Measurements from ENCODE around the gene PSME1.

The PSME1 gene

DNA sequence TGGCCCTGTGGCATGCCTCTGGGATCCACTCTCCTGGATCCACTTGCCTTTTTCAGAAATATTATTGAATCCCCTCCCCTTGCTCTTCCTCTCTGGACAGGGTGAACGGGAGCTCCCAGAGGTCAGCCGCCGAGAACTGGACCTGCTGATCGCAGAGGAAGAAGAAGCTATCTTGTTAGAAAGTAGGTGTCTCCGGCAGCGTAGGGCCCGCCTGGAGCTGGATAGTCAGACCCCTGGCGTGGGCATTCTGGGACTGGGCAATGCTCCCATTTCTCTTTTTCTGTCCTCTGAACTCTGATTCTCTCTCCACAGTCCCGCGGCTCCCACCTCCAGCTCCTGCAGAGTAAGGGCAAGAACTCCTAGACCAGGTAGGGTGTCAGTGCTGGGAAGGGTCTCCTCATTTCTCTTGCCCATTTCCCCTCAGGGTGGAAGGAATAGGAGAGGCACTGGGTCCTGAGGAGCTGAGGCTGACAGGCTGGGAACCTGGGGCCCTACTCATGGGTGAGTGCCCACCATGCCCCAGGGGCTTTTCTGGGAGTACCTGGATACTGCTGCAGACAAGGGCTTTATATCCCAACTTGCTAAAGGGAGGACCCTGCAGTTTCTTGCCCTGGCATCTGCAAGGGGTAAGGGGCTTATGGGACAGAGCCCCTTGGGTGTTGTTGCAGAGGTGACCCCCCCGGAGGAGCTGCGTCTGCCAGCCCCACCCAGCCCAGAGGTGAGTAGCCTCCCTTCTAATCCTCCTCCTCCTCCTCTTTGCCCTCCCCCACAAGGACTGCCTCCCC lies 41.2 kb downstream of the PSME1 start:
- DNase-seq, result no peak

DNA sequence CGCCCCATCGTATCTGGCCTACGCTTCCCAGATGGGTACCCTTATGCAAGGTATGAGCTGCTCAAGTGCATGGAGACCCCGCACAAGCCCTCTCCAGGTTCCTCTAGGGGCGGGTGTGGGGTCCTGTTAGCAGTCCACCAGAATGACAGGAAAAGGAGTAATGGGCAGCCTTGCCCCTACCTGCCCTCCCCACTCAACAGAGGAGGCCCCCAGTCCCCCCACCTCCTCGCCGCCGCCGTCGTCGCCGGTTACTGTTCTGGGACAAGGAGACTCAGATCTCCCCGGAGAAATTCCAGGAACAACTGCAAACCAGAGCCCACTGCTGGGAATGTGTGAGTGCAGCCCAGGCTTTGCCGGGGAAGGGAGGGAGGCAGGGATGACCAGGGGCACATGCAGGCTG lies 41.9 kb downstream of the PSME1 start:
- no peak for DNase-seq

DNA sequence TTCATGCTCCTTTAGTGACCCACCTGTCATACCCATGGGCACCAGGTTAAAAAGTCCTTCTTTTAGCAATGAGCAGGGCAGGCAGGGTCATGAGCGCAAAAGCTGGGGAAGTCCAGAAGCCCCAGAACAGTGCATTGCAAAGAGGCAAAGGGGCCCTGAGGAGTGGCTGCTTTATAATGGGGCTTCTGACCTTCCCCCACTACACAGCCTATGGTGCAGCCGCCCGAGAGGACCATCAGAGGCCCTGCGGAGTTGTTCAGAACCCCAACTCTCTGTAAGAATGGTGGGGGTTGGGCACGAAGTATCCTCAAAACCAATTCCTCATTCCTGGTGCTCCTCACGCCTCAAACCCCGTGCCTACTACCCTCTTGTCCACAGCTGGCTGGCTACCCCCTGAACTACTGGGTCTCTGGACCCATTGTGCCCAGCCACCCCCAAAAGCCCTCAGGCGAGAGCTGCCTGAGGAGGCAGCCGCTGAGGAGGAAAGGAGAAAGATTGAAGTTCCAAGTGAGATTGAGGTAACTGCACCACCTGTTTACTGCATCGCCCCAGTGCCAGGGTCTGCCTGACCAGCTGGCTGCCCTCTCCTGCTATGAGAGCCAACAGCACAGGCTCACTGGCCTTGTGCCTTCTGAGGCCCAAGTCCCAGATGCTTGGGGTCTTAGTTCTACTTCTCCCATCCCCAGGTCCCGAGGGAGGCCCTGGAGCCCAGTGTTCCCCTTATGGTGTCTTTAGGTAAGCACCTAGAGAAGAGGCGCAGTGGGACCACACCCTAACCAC lies 42.6 kb downstream of the PSME1 start:
- no peak for DNase-seq

DNA sequence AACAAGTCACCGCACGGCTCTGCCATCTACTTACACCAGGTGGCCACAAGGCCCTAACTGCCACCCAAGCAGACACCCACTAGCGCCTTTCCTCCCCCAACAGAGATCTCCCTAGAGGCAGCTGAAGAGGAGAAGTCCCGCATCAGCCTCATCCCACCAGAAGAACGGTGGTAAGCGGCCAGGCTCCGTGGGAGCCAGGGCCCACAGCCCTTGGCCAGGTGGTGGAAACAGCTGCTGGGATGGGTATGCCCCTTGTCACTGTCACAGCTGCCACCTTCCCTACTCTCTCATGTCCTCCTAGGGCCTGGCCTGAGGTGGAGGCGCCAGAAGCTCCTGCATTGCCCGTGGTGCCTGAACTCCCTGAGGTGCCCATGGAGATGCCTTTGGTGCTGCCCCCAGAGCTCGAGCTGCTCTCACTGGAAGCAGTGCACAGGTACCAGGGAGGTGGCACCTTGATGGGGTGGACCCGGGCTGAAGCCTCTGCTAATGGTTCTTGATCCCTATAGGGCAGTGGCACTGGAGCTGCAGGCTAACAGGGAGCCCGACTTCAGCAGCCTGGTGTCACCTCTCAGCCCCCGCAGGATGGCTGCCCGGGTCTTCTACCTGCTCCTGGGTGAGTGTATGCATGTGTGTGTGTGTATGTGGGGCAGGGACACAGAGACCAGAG lies 43.4 kb downstream of the PSME1 start:
- DNase-seq, result no peak

DNA sequence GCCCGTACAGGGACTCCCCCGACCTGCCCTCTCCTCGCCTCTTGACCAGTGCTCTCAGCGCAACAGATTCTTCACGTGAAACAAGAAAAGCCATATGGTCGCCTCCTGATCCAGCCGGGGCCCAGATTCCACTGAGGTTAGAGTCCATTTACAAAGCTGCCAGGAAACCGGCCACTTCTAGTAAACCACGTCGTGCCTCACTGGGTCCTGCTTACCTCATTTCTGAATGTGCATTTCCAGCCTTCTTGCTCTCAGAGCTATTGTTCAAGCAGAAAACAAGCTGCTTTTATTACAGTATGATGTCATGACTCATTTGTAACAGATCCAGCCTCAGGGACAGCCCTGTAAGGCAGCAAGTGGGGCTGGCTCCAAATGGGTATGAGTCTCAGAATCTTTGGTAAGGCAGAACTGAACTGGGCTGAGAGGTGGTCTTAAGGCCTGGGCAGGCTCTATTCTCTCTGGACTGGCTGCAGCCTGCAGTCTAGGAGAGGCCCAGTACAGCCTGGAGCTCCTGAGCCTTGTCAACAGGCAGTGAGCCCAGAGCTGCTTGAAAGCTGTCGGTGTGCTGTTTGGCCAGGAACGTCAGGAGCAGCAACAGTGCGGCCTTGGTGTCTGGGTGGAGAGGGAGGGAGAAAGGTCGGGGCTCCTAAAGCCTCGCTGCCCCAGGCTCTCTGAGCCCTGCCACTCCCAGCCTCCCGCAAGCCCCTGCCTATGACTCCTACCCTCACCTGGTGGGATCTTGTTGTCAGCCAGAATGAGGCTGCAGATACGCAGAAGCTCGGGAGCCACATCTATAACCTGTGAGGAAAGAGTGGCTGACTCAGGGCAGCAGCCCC lies 44.2 kb downstream of the PSME1 start:
- DNase-seq, result no peak

DNA sequence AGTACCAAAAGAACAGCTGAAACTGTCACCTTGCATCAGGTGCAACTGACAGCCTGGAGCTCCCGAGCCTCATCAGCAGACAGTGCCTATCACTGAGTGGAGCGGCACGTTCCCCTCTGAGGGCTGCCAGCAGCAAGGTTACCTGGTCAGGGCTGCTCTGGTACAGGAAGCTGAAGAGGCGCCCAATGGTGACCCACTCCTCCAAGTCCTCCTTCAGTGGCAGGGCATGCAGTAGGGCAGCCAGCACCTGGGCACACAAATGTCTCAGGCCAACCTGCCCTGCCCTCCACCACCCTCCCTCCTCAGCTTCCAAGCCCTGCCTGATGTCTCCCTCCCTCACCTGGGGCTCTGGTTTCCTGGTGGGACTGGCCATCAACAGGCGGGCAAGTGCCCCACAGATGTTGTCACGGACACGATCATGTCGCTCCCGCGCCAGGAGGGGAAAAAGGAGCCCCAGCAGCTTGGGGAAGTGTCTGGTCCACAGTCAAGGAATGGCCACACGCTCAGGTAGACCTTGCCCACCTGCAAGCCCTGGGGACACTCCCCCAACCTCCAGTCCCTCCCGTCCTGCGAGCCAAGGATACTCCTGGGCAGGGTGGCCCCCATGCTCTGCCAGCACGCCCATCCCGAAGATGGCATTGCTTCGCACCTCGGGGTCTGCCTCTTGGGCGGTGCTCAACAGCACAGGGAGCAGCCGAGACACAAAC lies 45.5 kb downstream of the PSME1 start:
- no peak for DNase-seq

DNA sequence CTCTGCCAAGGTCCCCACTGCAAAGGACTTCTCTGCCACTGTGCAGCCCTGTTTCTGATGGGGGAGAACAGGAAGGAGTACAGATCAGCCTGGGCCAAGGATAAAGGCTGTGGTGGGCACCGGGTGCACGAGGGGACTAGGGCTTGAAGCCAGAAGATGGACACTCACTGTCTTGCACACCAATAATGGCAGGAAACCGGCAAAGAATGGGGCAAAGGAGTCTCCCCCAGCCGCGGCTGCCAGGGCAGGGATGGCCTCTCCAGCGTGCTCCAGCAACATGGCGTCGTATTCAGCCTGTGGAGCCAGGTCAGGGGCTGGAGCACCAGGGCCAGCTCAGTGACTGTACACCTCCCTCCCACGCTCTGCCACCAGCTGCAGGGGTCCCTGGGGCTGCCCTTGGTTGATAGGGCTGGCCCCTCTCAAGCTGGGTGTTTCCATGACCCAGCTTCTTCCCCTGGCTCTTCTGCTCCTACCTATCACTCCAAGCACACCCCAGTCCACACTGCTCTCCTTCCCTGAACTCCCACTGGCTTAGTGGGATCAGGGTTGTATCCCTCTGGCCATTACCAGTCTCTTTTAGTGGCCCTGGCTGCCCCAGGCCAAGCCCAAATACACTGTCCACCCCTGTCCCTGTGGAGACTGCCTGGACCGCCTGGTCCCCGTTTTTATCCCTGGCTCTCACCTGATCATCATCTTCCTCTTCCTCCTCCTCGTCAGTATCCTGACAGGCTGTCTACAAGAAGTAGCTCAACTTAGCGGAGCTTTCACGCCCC lies 46.3 kb downstream of the PSME1 start:
- no peak for DNase-seq

DNA sequence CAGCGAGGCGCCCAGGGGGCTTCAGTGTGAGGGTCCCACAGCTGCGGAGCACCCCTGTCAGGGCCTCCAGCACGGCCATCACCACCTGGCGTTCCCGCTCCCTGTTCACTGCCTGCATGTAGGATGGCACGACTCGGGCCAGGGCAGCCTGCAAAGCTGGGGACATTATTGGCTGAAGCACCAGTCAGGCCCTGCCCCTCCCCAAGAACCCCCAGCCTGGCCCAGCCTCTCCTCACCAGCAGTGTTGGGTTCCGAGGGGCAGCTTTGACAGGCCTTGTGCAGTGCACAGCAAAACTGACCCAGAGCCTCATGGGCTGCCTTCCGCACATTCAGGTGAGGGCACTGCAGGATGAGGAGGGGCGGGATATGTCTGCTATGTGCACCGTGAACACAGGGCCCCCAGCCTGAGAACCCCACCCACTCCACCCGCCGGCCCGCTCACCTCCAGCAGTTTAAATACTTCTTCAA lies 47.1 kb downstream of the PSME1 start:
- no peak for DNase-seq

DNA sequence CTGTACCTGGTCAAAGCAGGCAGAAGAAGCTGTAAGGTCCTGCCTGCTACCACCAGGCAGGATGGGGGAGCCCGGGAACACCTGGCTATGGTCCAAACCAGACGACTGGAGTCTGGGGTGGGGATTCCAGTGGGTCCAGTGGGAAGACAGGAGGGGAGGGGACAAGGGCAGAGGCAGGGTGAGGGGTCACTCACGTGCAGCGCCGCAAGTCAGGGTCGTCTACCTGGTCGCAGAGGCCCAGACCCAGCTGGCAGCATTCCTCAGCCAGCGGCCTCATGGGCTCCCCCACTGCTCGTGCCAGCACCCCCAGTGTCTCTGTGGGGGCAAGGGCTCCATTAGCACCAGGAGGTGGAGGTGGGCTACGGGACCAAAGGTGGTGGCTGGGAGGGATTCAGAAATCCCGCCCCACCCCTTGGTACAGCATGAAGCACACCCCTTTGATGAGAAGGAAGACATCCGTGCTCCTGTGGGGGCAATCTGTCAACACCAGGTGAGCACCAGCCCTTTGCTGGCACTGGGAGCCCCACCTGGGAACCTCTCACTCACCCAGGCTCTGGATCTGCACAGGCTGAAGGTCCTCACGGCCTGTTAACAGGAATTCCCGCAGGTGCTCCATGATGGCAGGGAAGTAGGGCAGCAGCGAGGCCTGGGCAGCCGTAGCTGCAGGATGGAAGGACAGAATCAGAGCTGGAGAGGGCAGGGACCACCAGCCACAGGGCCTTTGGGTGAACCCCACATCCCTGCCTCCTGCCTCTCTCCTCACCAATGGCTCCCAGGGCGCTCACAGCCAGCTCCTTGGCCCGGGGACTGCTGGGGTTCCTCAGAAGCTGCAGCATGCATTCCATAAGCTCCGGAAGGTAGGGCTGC lies 48.3 kb downstream of the PSME1 start:
- DNase-seq, result no peak

DNA sequence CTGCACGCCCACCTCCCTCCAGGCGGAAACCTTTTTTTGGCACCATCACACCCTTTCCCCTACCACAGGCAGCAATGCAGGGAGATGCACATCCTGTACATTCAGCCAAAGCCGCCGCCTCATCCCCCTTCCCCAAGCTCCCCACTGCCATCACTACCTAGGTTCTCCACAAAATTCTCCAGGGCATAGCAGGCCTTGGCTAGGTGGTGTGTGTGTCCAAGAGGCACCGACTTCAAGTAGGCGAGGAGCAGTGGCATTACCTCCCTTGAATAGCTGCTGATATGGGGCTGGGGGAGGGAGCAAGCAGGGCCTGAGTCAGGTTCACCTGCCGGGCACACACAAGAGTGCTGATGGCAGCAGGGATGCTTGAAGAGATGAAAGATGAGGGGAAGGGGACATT lies 49.0 kb downstream of the PSME1 start:
- DNase-seq, result no peak

DNA sequence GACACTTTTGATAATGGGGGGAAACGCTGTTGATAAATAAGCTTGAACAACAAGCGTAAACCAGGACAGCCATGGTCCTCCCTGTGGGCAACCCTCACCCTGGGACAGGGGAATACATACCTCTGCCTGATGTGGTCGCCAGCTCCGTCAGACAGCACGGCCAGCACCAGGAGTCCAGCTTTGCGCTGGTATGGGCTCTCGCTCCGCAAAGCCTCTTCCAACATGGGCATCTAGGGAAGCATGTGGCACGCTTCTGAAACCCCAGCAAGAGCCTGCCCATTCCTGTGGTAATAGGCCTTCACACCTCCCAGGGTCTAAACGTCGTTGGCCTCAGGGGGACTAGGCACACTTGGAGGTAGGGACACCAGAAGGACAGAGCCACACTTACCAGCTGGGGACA lies 49.7 kb downstream of the PSME1 start:
- no peak for DNase-seq

DNA sequence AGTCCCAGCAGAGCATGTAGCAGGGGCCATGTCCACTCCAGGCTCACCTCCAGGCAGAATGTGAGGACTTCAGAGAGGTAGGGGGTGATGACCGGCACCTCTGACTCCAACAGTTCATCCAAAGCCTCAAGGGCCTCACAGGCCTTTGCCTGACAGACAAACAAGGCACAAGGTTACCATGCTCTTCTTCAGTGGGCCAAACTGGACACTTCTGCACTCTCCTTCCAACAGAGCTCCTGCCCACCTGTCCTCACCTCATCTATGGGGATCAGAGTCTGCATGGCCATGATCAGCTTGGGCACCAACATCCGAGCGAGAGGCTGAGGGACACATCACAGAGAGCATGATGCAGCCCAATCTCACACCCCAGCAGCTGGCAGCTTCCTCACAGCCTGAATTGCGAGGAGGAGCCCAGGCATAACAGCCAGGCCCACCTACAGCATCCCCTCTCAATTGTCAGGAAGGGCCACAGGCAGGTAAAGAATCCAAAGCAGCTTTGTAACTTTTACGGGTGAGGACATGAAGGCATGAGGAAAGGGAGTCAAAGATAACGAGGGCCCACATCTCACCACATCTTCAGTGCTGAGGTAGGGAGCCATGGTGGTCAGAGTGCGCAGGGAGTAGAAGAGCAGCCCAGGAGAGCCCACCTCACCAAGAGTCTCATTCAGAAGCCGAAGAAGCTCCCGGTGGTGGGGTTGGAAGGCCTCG lies 51.0 kb downstream of the PSME1 start:
- DNase-seq, result no peak

DNA sequence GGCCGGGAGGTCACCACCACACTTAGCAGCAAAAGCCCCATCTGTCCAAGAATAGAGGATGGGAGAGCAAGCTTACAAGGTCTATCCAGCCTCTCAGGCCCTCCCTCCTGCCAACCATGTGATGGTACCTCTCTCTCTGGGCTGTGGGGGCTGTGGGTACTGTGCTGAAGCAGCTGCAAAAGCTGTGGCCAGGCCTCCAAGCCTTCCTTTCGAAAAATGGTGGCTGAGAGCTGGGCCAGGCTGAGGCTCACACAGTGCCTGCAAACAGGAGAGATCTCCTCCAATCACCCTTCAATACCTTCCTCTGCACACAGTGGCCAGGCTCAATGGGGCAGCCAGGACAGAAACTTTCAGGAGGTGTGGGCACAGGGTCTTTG lies 51.5 kb downstream of the PSME1 start:
- no peak for DNase-seq

Measured in stimulated activated CD4-positive, alpha-beta T cell treated with anti-CD3 and anti-CD28 coated beads, Interleukin-2, amount 100 ng/mL, for 48 hours (primary cell).